H1 (cell line): ENCODE measurements around the gene TRPT1. TPM values are rescaled to one million over a fixed set of nuclear protein-coding genes. Genes with fewer than 3 reads are reported as not detected.

Source experiments
- CTCF ChIA-PET: fragments of 300-600 bp; sonication (Branson Sonifier 250); formaldehyde crosslinking; loops from one replicate; lab custom pipeline; 2021; ENCODE audit not compliant: partially characterized antibody; lab: Charles Lee
- POLR2A ChIA-PET: fragments of 300-600 bp; sonication (Branson Sonifier 250); formaldehyde crosslinking; loops from one replicate; lab custom pipeline; 2021; ENCODE audit warnings: inconsistent platforms; ENCODE audit not compliant: partially characterized antibody; lab: Charles Lee
- DNase-seq, 2 experiments: peaks; one replicate each; pipeline versions ENCODE4 v3.0.0 to v3.0.0-alpha.2; 2010 to 2022; ENCODE audit warnings: low spot score in 2 of 2, low read depth in 1 of 2, mixed read lengths in 1 of 2
- FAIRE-seq: peaks from 2 replicates; lab custom pipeline; 2011; peaks lifted over from hg19 to GRCh38; lab: Jason Lieb, UNC
- H2AFZ ChIP-seq: 2 replicates; pipeline ENCODE4 v1.8.1; 2012; ENCODE audit warnings: low read length, inconsistent platforms
- H2AK5ac ChIP-seq: 2 replicates; pipeline ENCODE4 v1.6.1; 2013; ENCODE audit warnings: low read depth, low read length
- H2BK120ac ChIP-seq: replicated peaks from 2 replicates; pipeline ENCODE3; 2013; ENCODE audit warnings: low read depth, low read length, inconsistent platforms
- H2BK12ac ChIP-seq: 2 replicates; pipeline ENCODE4 v1.6.1; 2013; ENCODE audit warnings: low read depth, low read length
- H2BK15ac ChIP-seq: 2 replicates; pipeline ENCODE4 v1.6.1; 2013; ENCODE audit warnings: low read length
- H2BK20ac ChIP-seq: 2 replicates; pipeline ENCODE4 v1.6.1; 2013; ENCODE audit warnings: low read length
- H2BK5ac ChIP-seq: 2 replicates; pipeline ENCODE4 v1.6.1; 2013; ENCODE audit warnings: low read depth, low read length
- H3K14ac ChIP-seq: 2 replicates; pipeline ENCODE4 v1.6.1; 2013; ENCODE audit warnings: inconsistent platforms; ENCODE audit not compliant: insufficient read length
- H3K18ac ChIP-seq: 2 replicates; pipeline ENCODE4 v1.6.1; 2013; ENCODE audit warnings: low read length; ENCODE audit errors: extremely low read depth
- H3K23ac ChIP-seq: 2 replicates; pipeline ENCODE4 v1.6.1; 2013; ENCODE audit warnings: inconsistent platforms; ENCODE audit not compliant: insufficient read length
- H3K23me2 ChIP-seq: 2 replicates; pipeline ENCODE4 v1.6.1; 2013; ENCODE audit warnings: low read depth, low read length
- H3K27ac ChIP-seq: 2 replicates; pipeline ENCODE4 v1.6.1; 2011; ENCODE audit warnings: low read depth, low read length, inconsistent platforms
- H3K27me3 ChIP-seq, 4 experiments: replicated peaks in 1 of 4; 1 replicate in 1 of 4; 2 replicates in 3 of 4; pipeline versions ENCODE4 v1.6.1 to v1.8.1; 2011 to 2013; ENCODE audit warnings: low read length in 3 of 4, mild to moderate bottlenecking in 3 of 4, inconsistent platforms in 2 of 4, mixed read lengths in 2 of 4, moderate library complexity in 1 of 4; ENCODE audit not compliant: control insufficient read depth in 3 of 4, insufficient read depth in 3 of 4; ENCODE audit errors: extremely low read depth in 1 of 4
- H3K36me3 ChIP-seq, 4 experiments: 2 replicates each; pipeline versions ENCODE4 v1.6.1 to v1.8.1; 2011 to 2013; ENCODE audit warnings: mild to moderate bottlenecking in 4 of 4, low read length in 3 of 4, moderate library complexity in 2 of 4, control low read depth in 1 of 4, inconsistent platforms in 1 of 4; ENCODE audit not compliant: insufficient read depth in 4 of 4, control insufficient read depth in 2 of 4
- H3K4ac ChIP-seq: replicated peaks from 2 replicates; pipeline ENCODE3; 2013; ENCODE audit warnings: low read length, low read depth, mixed read lengths, inconsistent platforms; ENCODE audit not compliant: insufficient read length
- H3K4me1 ChIP-seq, 4 experiments: replicated peaks in 1 of 4; 1 replicate in 1 of 4; 2 replicates in 3 of 4; pipeline versions ENCODE4 v1.6.1 to v1.8.1; 2011 to 2013; ENCODE audit warnings: low read length in 3 of 4, inconsistent platforms in 2 of 4, mixed read lengths in 1 of 4; ENCODE audit not compliant: insufficient read depth in 4 of 4, control insufficient read depth in 3 of 4
- H3K4me2 ChIP-seq, 2 experiments: 2 replicates each; pipeline versions ENCODE4 v1.6.1 to v1.8.1; 2011 to 2013; ENCODE audit warnings: low read depth in 2 of 2, low read length in 2 of 2, control low read depth in 1 of 2, inconsistent platforms in 1 of 2, mild to moderate bottlenecking in 1 of 2; ENCODE audit not compliant: insufficient read depth in 1 of 2
- H3K4me3 ChIP-seq, 4 experiments: fragments of 200-600, 300-600 bp in 1 of 4; sonication (generic), shearing (Covaris generic), sonication (Bioruptor Twin) in 1 of 4; 2 replicates each; pipeline versions ENCODE4 v1.5.1 to v1.8.1; 2011 to 2016; ENCODE audit warnings: low read length in 4 of 4, low read depth in 3 of 4, control low read depth in 2 of 4, inconsistent platforms in 2 of 4, mild to moderate bottlenecking in 2 of 4, mixed read lengths in 1 of 4, moderate library complexity in 1 of 4; ENCODE audit not compliant: insufficient read depth in 2 of 4; ENCODE audit errors: extremely low read depth in 1 of 4
- H3K56ac ChIP-seq: replicated peaks from 2 replicates; pipeline ENCODE3; 2013; ENCODE audit warnings: low read depth, mild to moderate bottlenecking, mixed read lengths, low read length, inconsistent platforms; ENCODE audit not compliant: insufficient read length
- H3K79me1 ChIP-seq: 2 replicates; pipeline ENCODE4 v1.6.1; 2013; ENCODE audit warnings: low read depth, low read length, control low read depth
- H3K79me2 ChIP-seq, 2 experiments: 2 replicates each; pipeline versions ENCODE4 v1.6.1 to v1.8.1; 2012 to 2013; ENCODE audit warnings: low read length in 2 of 2, mild to moderate bottlenecking in 2 of 2, inconsistent platforms in 1 of 2; ENCODE audit not compliant: insufficient read depth in 2 of 2, control insufficient read depth in 1 of 2
- H3K9ac ChIP-seq, 4 experiments: replicated peaks in 1 of 4; 1 replicate in 1 of 4; 2 replicates in 3 of 4; pipeline versions ENCODE4 v1.6.1 to v1.8.1; 2011 to 2013; ENCODE audit warnings: low read depth in 3 of 4, low read length in 3 of 4, control low read depth in 2 of 4, mild to moderate bottlenecking in 2 of 4, moderate library complexity in 2 of 4, inconsistent platforms in 1 of 4; ENCODE audit errors: extremely low read depth in 1 of 4
- H3K9me3 ChIP-seq, 2 experiments: 2 replicates each; pipeline versions ENCODE4 v1.6.1 to v1.8.1; 2012 to 2013; ENCODE audit warnings: mild to moderate bottlenecking in 2 of 2, moderate library complexity in 2 of 2, control low read depth in 1 of 2, inconsistent platforms in 1 of 2, low read depth in 1 of 2, low read length in 1 of 2, mixed read lengths in 1 of 2; ENCODE audit not compliant: insufficient read depth in 2 of 2
- H4K20me1 ChIP-seq, 2 experiments: replicated peaks in 1 of 2; 2 replicates each; pipeline versions ENCODE3 to v1.8.1; 2011 to 2013; ENCODE audit warnings: inconsistent platforms in 2 of 2, low read length in 2 of 2, mild to moderate bottlenecking in 1 of 2; ENCODE audit not compliant: insufficient read depth in 2 of 2, control insufficient read depth in 1 of 2
- H4K5ac ChIP-seq: 2 replicates; pipeline ENCODE4 v1.6.1; 2013; ENCODE audit warnings: low read length, low read depth, mixed read lengths, inconsistent platforms; ENCODE audit not compliant: insufficient read length
- H4K8ac ChIP-seq: 2 replicates; pipeline ENCODE4 v1.8.0; 2013; ENCODE audit warnings: mild to moderate bottlenecking, moderate library complexity, low read length, inconsistent platforms; ENCODE audit not compliant: insufficient read depth; ENCODE audit errors: extremely low read depth
- H4K91ac ChIP-seq: replicated peaks from 2 replicates; pipeline ENCODE3; 2013; ENCODE audit warnings: low read length, mixed read lengths, inconsistent platforms; ENCODE audit not compliant: insufficient read length
- ATF3 ChIP-seq: IDR thresholded peaks from 2 replicates; pipeline ENCODE4 v1.6.1; 2011; ENCODE audit warnings: low read depth, mild to moderate bottlenecking, low read length; ENCODE audit not compliant: insufficient read depth
- E2F6 ChIP-seq: IDR thresholded peaks from 2 replicates; pipeline ENCODE4 v1.6.1; 2012; ENCODE audit warnings: inconsistent platforms
- NANOG ChIP-seq: IDR thresholded peaks from 2 replicates; pipeline ENCODE4 v1.6.1; 2011; ENCODE audit warnings: low read length, low read depth, mild to moderate bottlenecking, inconsistent platforms; ENCODE audit not compliant: insufficient read depth, poor library complexity, severe bottlenecking
- POLR2A ChIP-seq, 2 experiments: IDR thresholded peaks; 1 replicate in 1 of 2; 2 replicates in 1 of 2; pipeline ENCODE4 v1.6.1; 2011; ENCODE audit warnings: low read depth in 2 of 2, low read length in 2 of 2, mild to moderate bottlenecking in 2 of 2; ENCODE audit errors: control extremely low read depth in 1 of 2
- TAF1 ChIP-seq: IDR thresholded peaks from 2 replicates; pipeline ENCODE4 v1.6.1; 2011; ENCODE audit warnings: mild to moderate bottlenecking, low read depth, low read length
- USF2 ChIP-seq: IDR thresholded peaks from 2 replicates; pipeline ENCODE4 v1.6.1; 2011; ENCODE audit warnings: low read length, improper control_type of control experiment
- WGBS, 2 experiments: shearing (Covaris generic) in 1 of 2; methylation state at CpG; one replicate each; pipeline versions ENCODE4 v1.1.6 to v1.1.7; 2013 to 2015; ENCODE audit warnings: low lambda C conversion rate in 2 of 2, mixed read lengths in 2 of 2, inconsistent platforms in 1 of 2, low coverage in 1 of 2, missing lambda C conversion rate in 1 of 2; ENCODE audit not compliant: insufficient replicate concordance in 2 of 2, insufficient coverage in 1 of 2, insufficient read length in 1 of 2; ENCODE audit errors: extremely low coverage in 1 of 2, missing lambda C conversion rate in 1 of 2; 5-methylcytosine and 5-hydroxymethylcytosine counted together
- polyA plus RNA-seq, 7 experiments: library from polyadenylated mRNA; depleted of rRNA in 3 of 7; stranded (reverse) in 5 of 7; unstranded in 2 of 7; fragments of >200 nt in 5 of 7; fragments of 200-250 nt in 2 of 7; gene quantifications; 1 replicate in 5 of 7; 2 replicates in 1 of 7; 4 replicates in 1 of 7; pipeline versions ENCODE4 v1.2.1 to v1.2.3, GENCODE V29; 2011 to 2013; ENCODE audit warnings: missing spikeins in 2 of 7, mixed read lengths in 2 of 7
- total RNA-seq: library from RNA; stranded (reverse); fragmentation: NEBNext Ultra II Directional; extraction: Animal tissue kit (Norgen Biotek cat#: 25700); gene quantifications from 2 replicates; pipeline ENCODE4 v1.2.1, GENCODE V29; 2021

Gene TRPT1
- total and polyA plus RNA-seq, 2 of the 8 experiments (the other 6 are each of a cell fraction or from before 2014, with no cell fraction given): 34.5 to 74.6 TPM

GRCh38 chr11:64258356-64258755 lies 32.4 kb upstream of the TRPT1 start:
- H4K5ac ChIP-seq: no peak overlapping the region
- H3K36me3 ChIP-seq: peaks cover 21 to 79% (median 42%) of the 10 kb centered on the region in 4 experiments
- H2BK12ac ChIP-seq: no peak overlapping the region
- H2AFZ ChIP-seq: no peak overlapping the region
- H3K79me1 ChIP-seq: peaks cover 1% of the 10 kb centered on the region; the same call in 1 of the 2 replicates
- no peak overlapping the region for H3K4me2 ChIP-seq
- no peak overlapping the region for H2BK15ac ChIP-seq
- H3K18ac ChIP-seq: no peak overlapping the region
- H3K4ac ChIP-seq: no peak overlapping the region
- H3K9me3 ChIP-seq: no peaks in the 10 kb centered on the region
- H4K20me1 ChIP-seq: peaks cover 4 to 25% of the 10 kb centered on the region in 2 experiments
- H2BK120ac ChIP-seq: no peak overlapping the region
- no peak overlapping the region for H2AK5ac ChIP-seq
- ChIA-PET POLR2A (interaction anchor here (0.8 to 7.1 kb wide), 8 partner anchors 8 to 53 kb away, joined by 3 to 101 read pairs (median 4); partner anchors contain the start of gene PPP1R14B), CTCF (interaction anchor here (1.0 to 5.9 kb wide), 4 partner anchors 7 to 82 kb away, joined by 3 to 62 read pairs (median 8); no protein-coding TSS in a partner anchor)
- FAIRE-seq (no peak), DNase-seq (no peak)
- H3K79me2 ChIP-seq: peaks cover 0 to 7% of the 10 kb centered on the region in 2 experiments; a peak in 1 of 4 replicates
- no peak overlapping the region for H2BK5ac ChIP-seq
- no peak overlapping the region for H2BK20ac ChIP-seq
- H3K23me2 ChIP-seq: no peaks in the 10 kb centered on the region
- no peak overlapping the region for H3K14ac ChIP-seq
- H3K27ac ChIP-seq: no peak overlapping the region
- no peak overlapping the region for H3K4me3 ChIP-seq
- no peak overlapping the region for H4K91ac ChIP-seq
- no peak overlapping the region for H3K9ac ChIP-seq
- 85% methylated on average over 17 of the region's 24 CpGs; no CpG with 5 or more reads in 1 of the 2 experiments for WGBS, 2 experiments
- no peak overlapping the region for H4K8ac ChIP-seq
- no peak overlapping the region for H3K23ac ChIP-seq
- no peaks in the 10 kb centered on the region for H3K27me3 ChIP-seq
- H3K56ac ChIP-seq: no peak overlapping the region
- peaks cover 0 to 2% (median 0%) of the 10 kb centered on the region in 4 experiments; a peak in 4 of 7 replicates for H3K4me1 ChIP-seq
- TF ChIP-seq USF2 (no peak), POLR2A (IDR thresholded peaks at IDR 0.05; ENCODE audit: control extremely low read depth in 1 of 2, low read depth in 2 of 2, low read length in 2 of 2) (no peak), NANOG (no peak), ATF3 (no peak), E2F6 (no peak), TAF1 (no peak)
